ENCODE data around the gene MAGIX. TPM values are rescaled to one million over a fixed set of nuclear protein-coding genes. Genes with fewer than 3 reads are reported as not detected.
"Not testable (repeated sequence)": the region's sequence is repeated elsewhere in the genome, so short reads cannot be mapped to it uniquely, and the experiment has no call there.

Gene MAGIX
- total RNA-seq = 1 to 10 TPM; 1.3 to 2.8 TPM
- long read RNA-seq, donor 1, partial matches to known transcripts = 1 of 3 reads
- long read RNA-seq, donor 1, other reads (novel, unspliced or antisense) = 0 of 3 reads
- long read RNA-seq, donor 2, partial matches to known transcripts = 0 of 2 reads
- long read RNA-seq, donor 2, other reads (novel, unspliced or antisense) = 2 of 2 reads

GRCh38 chrX:49162620-49163019, at the start of gene MAGIX:
MAGIX (plus strand) TSS chrX:49162758; CDS start chrX:49162890, 132 bp downstream.
- no peak for DNase-seq (ENCODE audit: low spot score)
- intact Hi-C loops (cut with DNase I) = no loop called here

- no peak for DNase-seq (ENCODE audit: low spot score)
- intact Hi-C loops (cut with DNase I) = no loop called here
Observed at GRCh38 chrX:49116076-49116475, 46.5 kb upstream of the MAGIX start.

GRCh38 chrX:49116716-49117115, 45.8 kb upstream of the MAGIX start:
- DNase-seq (ENCODE audit: low spot score) = no peak
- intact Hi-C loops (cut with DNase I) = no loop called here

- intact Hi-C loops (cut with DNase I) = no loop called here
- DNase-seq (ENCODE audit: low spot score) = no peak
Observed at GRCh38 chrX:49117581-49117980, 45.0 kb upstream of the MAGIX start.

- no peak for DNase-seq (ENCODE audit: low spot score)
- intact Hi-C loops (cut with DNase I) = no loop called here
Observed at GRCh38 chrX:49120091-49120490, 42.5 kb upstream of the MAGIX start.

GRCh38 chrX:49122499-49122898, 40.1 kb upstream of the MAGIX start:
- intact Hi-C loops (cut with DNase I) = no loop called here
- DNase-seq (ENCODE audit: low spot score) = no peak

GRCh38 chrX:49127742-49128258, 34.8 kb upstream of the MAGIX start:
- intact Hi-C loops (cut with DNase I); DNase-seq (ENCODE audit: low spot score): not testable (repeated sequence)

GRCh38 chrX:49129427-49129826, 33.1 kb upstream of the MAGIX start:
- intact Hi-C loops (cut with DNase I) = no loop called here
- DNase-seq (ENCODE audit: low spot score) = no peak

- intact Hi-C loops (cut with DNase I); DNase-seq (ENCODE audit: low spot score): not testable (repeated sequence)
Observed at GRCh38 chrX:49132275-49132674, 30.3 kb upstream of the MAGIX start.

- no peak for DNase-seq (ENCODE audit: low spot score)
- intact Hi-C loops (cut with DNase I) = no loop called here
Observed at GRCh38 chrX:49133759-49134158, 28.8 kb upstream of the MAGIX start.

GRCh38 chrX:49137492-49137891, 25.1 kb upstream of the MAGIX start:
- DNase-seq (ENCODE audit: low spot score) = no peak
- intact Hi-C loops (cut with DNase I) = no loop called here

- intact Hi-C loops (cut with DNase I) = no loop called here
- no peak for DNase-seq (ENCODE audit: low spot score)
Observed at GRCh38 chrX:49139713-49140112, 22.8 kb upstream of the MAGIX start.

- DNase-seq (ENCODE audit: low spot score); intact Hi-C loops (cut with DNase I): not testable (repeated sequence)
Observed at GRCh38 chrX:49142264-49142663, 20.3 kb upstream of the MAGIX start.

- intact Hi-C loops (cut with DNase I) = not testable (repeated sequence)
Observed at GRCh38 chrX:49143154-49143553, 19.4 kb upstream of the MAGIX start.

GRCh38 chrX:49147282-49147681, 15.3 kb upstream of the MAGIX start:
- DNase-seq (ENCODE audit: low spot score) = no peak

More at GRCh38 chrX:49143154-49143553, 19.4 kb upstream of the MAGIX start:
- not testable (repeated sequence) for DNase-seq (ENCODE audit: low spot score)

GRCh38 chrX:49147936-49148335, 14.6 kb upstream of the MAGIX start:
- DNase-seq (ENCODE audit: low spot score) = no peak
- intact Hi-C loops (cut with DNase I) = no loop called here

More at GRCh38 chrX:49147282-49147681, 15.3 kb upstream of the MAGIX start:
- intact Hi-C loops (cut with DNase I) = no loop called here

GRCh38 chrX:49148390-49149100, 14.0 kb upstream of the MAGIX start:
- intact Hi-C loops (cut with DNase I); DNase-seq (ENCODE audit: low spot score): not testable (repeated sequence)

- not testable (repeated sequence) for DNase-seq (ENCODE audit: low spot score)
Observed at GRCh38 chrX:49149291-49149690, 13.3 kb upstream of the MAGIX start.

GRCh38 chrX:49153467-49153866, 9.1 kb upstream of the MAGIX start:
- DNase-seq (ENCODE audit: low spot score) = no peak
- intact Hi-C loops (cut with DNase I) = no loop called here

More at GRCh38 chrX:49149291-49149690, 13.3 kb upstream of the MAGIX start:
- intact Hi-C loops (cut with DNase I) = not testable (repeated sequence)

- DNase-seq (ENCODE audit: low spot score) = no peak
- intact Hi-C loops (cut with DNase I) = no loop called here
Observed at GRCh38 chrX:49155243-49155899, 7.2 kb upstream of the MAGIX start.

Measured in posterior vena cava (tissue), 2 donors.